Stimulated activated CD4-positive, alpha-beta T cell treated with anti-CD3 and anti-CD28 coated beads, TNF-alpha, amount 100 ng/mL, for 48 hours (primary cell): Measurements from ENCODE around the gene GLI2.

Source experiments
- DNase-seq, 3 donors: peaks; one replicate each; pipeline ENCODE4 v3.0.0-alpha.2; 2020; ENCODE audit warnings: low read depth in 3 of 3

Gene GLI2

DNA sequence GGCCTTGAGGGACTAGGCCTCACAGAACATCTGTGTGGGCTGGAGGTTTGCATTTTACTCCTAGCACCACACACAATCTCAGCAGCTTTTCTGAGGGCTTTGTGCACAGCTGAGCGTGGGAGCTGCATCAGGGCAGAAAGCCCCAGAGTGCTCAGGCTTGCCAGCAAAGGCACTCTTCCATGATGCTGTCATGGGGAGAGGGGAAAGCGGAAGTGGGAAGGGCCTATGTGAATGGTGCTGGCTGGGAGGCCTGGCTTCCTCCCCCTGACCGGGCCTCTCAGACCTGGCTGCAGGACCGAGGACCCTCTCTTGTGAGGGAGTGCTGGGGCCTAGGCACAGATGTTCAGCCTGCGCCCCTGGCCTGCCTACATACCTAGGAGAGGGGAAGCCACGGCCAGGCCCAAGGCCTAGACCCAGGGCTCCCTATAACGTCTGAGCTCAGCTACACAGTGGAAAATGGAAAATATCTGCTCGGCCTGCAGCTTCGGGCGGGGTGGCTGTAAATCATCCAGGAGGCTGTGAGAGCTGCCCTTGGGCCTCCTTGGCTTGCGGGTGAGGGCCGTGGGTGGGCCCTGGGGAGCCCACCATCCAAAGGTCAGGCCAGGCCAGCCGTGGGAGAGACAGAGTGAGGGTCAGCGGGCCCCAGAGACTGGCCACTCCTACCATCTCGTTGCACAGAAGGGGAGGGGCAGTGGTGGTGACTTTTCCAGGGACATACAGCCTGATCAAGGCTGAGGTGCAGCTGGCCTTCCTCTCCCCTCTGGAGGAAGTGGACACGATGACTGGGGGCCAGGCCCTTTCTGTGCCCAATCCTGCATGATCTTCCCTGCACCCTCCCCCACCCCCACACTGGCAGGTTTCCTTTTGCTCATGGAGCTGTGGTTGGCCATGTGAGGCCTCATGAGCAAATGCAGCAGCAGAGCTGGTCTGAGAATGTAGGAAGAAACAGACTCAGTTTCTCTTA, 22.8 kb downstream of the GLI2 start:
- no peak for DNase-seq

DNA sequence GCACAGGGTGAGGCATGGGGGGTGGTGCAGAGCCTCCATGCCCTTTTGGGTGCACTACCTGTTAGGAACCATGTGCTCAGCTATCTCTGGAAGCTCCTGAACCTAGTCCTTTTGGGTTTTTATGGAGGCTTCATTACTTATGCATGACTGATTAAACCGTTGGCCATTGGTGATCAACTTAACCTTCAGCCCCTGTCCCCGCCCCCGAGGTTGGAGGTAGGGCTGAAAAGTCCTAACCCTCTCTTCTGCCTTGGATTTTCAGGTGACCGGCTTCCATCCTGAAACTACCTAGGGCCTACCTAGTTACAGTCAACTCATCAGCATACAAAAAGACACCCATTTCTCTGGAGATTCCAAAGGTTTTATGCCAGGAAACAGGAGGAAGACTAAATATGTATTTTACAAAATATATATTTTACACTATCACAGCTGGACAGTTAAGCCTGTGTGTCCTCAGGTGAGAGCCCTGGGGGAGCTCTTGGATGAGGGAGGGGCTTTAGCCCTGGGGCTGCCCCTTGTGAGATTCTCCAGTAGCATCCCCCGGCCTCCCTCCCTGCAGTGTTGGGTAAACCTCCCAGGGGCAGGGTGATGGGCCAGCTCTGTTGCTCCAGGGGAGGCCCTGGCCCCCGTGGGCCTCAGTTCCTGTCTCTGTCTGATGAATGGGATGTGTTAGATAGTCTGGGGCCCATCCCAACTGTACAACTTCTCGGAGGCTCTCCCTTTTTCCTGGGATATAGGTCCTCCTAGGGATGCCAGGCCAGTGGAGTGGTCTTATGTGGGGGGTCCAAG, 24.1 kb downstream of the GLI2 start:
- no peak for DNase-seq

DNA sequence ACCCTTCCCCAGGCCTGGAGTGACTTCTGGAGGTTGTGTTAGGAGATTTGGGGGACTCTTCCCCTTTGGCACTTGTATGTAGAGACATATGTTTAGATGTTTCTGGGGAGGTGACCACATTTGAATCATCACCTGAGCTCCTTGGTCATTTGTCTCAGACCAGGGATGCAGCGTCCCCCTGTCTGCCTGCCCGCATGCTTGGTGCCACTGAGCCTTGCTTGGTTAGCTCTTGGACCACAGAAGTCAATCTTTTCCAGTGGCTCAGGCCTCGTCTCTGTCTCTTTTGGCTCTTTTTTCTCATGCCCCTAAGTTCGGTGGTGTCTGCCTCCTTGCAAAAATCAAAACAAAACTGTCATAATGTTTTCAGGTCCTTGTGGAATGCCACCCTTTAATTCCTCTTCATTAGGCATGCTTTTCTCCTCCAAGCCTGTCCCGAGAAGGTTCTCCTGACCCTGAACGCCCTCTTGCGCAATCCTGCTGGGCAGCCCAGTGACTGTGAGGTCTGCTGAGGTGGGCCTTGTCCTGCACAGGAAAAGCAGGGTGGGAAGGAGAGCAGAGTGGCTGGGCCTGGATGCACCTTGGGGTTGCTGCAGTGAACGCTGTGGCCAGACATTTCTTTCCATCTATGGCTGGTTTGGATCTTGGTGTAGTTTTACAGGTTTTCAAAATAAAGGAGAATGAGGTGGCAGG, 24.9 kb downstream of the GLI2 start:
- DNase-seq = no peak

DNA sequence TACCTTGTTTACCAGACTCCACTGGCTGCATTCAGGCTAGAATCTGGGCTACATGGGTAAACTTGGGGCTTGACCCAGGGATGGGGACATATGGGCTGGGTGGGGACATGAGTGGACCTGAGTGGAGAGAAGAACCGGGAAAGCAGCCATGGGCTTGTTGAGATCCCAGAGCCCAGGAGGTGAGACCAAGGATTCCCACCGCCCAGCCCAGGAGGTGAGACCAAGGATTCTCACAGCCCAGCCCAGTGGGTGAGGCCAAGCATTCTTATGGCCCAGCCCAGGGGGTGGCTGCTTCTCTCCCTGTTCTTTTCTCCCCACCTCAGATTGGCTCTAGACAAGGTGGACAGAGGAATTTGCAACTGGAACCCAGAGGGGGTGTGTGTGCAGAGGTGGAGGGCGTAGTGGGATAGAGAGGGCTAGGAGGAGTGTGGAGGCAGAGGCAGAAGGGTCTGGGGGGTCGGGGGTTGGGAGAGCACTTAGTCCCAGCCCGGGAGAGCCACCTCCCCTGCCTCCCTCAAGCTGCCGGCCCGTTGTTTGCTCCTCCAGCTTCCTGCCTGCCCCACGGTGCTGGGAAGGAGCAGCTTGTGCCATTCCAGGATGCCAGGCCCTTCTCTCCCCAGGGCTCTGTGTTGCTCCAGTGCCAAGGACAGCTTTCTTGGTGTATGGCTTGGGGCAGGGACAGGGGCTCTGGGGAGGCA, 25.6 kb downstream of the GLI2 start:
- DNase-seq = no peak

DNA sequence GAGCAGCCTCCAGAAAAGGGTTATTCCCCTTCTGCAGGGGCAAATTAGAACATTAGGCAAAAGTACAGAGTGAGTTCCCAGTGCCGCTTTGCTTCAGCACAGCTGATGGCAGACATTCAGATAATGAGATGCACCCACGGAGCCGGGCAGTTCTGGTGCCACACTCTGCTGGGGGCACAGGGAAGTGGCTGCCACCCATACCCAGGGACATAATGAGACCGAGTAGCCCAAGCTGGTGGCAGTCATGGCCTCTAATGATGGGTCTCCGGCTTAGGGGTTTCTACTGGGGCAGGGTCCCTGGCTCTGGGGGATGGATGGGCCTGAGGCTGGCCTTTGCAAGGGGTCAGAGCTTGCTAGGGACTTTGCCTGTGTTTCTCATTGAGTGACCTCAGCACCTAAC, 26.2 kb downstream of the GLI2 start:
- DNase-seq = no peak

DNA sequence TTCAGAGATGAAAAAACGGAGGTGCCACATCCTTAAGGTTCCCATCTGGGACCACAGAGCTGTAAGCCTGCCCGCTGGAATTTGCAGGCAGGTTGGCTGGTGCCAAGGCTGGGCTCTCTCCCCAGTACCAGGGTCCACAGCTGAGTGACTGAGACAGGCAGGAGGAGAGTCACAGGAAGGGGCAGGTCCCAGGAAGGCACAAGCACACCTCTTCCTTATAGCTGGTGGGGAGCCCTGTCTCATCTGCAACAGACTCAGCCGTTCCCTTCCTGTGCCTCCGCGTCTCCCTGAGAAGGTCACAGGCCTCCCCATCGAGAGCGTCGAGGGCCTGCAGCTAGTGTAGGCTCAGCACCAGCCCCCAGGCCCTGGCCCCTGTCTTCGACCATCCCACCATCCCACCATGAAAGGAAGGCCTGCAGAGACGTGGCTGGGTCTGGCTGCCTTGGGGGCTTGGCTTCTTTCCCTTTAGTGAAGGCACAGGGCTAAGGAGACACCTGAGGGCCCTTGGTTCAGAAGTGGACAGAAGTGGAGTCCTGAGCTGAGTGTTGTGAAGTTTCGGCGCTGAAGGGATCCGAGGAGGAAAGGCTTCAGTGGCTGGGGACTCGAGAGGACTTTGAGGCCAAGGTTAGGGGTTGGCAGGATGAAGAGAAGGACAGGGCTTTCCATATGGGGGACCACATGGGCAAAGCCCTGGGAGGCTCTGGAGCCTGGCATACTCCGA, 26.8 kb downstream of the GLI2 start:
- DNase-seq = no peak

DNA sequence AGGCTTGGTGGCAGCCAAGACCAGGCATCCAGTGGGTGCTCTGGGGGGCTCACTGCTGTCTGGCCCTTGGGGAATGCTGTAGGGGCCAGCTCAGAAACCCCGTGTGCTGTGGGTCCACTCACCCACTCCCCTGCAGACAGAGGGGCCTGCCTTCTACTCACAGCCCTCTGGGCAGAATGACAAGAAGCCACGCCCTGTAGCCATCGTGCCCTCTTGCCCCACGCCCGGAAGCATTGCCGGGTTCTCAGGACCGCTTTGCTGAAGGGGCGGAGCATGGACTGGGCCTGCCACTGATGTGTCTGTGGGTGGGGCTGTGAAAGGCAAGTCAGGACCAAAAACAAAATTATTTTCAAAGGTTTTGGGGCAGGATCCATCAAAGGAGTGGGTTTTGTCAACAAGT, 27.8 kb downstream of the GLI2 start:
- no peak for DNase-seq

DNA sequence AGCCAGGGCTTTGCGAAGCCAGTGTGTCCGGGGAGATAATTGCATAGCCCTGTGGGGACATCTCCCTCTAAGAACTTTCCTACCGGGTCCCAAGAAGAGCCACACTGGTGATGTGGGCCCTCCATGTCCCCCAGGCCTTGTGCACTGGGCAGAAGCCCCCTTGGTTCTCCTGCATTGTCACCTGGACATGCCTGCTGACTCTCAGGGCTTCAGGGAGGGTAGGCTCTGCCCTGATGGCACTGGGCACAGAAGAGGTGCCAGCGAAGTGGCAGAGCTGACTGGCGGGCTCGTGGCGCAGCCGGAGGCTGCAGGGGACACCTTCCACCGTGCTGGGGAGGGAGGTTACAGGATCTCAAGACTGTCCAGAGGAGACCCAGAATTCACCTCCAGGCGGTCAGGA, 28.3 kb downstream of the GLI2 start:
- DNase-seq = no peak

DNA sequence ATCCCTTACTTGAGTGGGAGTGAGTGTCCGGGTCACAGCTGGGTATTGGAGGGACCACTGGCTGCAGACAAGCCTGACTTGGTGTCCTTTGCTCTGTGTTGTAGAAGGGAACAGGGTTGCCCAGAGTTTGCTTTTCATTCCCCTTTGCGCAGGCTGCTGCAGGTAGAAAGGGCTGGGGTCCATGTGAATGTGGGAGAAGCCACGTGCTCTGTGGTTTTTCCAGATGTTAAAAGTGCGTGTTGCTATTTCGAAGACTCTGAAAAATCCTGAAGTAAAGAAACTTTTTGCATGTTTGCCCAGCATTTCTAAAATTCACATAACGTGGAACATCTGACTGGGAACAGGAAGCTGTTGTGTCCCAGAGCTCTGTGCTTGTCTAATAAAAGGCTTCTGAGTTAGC, 28.8 kb downstream of the GLI2 start:
- DNase-seq = no peak

DNA sequence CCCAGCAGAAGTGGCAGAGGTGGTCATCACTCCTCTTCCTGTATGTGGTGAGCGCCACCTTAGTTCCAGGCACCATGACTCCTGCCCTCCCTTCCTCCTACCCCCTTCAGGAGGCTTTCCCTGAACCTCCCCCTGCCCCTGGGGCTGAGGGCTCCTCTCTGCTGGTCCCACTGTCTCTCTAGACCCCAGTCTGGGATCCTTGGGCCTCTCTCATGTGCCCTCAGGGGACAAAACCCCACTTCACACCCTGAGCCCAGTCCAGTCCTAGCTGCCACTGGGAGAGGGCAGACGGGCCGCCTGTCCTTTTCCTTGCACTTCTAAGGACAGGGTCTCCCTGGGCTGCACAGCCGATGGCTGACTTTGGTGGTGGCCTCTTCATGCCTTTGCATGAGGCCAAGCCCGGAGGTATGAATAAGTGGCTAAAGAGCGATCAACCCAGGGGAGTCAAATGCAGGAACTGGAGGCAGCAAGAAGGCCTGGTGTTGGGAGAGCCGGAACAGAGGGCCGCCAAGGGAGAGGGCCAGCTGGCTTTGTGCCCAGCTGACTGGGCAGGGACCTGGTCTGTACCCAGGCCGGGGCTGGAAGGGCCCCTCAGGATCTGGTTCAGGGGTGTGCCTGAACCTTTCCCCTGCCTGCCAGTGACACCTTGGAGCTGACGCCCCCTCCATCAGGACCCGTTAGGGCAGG, 29.5 kb downstream of the GLI2 start:
- no peak for DNase-seq

DNA sequence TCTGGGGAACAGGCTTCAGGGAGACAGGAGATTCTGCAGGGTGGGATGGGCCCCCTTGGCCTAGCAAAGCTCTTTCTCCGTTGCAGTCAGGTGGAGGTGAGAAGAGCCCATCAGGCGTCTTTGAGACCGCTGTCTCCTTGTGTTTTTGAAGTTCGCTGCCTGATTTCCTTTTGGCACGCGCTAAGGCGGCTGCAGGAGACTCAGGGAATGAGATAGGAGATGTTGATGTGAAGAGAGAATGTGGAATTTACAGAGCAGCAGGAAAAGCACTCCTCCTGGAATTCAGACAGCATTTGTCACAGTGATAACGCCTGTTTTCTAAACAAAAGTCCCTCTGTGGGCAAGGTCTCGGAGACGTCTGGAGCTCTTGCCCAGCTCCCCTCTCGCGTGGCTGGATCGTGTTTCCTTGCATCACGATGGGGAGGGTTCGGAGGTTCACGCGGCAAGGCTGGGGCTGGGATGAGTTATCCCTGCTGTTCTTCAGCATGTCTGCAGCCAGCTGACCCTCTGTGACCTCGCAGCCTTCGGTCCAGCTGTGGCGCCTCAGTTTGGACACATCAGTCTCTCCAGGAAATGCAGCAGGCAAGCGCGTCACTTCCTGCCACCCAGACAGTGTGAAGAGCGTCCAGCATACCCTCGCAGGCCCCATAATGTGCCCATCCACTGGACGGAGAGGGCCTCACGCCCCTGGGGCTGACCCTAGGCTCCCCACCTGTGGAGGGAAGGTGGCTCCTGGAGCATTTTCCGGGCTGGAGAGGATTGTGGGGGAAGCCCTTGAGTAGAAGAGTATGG, 30.2 kb downstream of the GLI2 start:
- DNase-seq = no peak

DNA sequence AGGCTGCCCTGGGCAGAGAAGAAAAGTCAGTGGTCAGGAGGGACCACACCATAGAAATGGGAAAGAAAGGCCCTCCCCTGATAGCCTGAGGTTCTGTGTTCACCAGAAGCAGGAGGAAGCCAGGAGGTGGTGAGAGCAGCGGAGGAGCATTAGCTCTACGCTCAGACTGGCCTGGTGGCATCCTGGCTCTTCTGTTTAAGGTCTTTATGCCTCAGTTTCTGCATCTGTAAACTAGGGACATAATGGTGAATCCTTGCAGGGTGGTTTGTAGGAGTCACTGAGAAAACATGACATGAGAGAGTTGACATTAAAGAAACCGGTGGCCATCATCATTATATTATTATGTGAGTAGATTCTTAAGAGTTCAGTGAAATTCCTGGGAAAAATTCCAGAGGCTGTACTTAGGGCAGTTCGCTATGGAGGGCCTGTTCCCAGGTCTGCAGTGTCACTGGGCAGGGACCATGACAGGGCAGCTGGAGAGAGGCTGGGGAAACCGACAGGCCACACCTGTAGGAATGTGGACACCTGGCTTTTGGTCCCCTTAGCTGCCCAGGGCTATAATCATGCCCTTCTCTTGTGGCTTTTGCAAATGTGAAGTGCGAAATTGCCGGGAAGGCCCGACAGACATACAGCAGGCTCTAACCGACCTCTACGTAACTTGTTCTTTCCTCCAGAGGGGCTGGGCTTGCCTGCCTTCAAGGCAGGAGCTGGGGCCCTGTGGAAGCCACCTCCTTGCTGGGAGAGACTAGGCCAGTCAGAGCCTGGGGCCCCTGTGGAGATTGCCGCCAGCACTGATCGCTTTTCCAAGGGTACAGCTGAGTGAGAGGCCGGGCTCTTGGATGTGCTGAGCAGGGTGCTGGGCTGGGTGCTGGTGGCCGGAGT, 31.0 kb downstream of the GLI2 start:
- no peak for DNase-seq

DNA sequence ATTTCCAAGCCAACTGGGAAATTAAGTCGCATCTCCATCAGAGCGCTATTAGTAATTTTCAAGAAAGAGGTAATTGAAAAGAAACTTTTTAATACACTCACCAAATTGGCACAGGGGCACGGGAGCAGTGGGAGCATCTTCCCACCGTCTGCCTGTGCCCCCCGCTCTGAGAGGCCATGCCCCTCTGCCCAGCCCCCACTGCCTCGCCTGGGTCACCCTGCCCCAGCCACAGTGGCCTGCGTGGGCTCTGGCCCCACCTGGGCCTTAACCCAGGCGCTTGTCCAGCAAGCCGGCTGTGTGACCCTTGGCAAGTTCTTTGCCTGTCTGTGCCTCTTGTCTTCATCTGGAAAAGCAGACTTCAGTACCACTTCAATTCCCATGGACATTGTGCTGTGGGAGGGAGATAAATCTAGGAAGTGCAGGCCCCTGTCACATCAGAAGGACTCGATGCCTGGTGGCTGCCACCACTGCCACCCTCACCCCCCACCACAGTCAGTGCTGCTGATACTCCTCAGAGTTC, 31.9 kb downstream of the GLI2 start:
- DNase-seq = no peak

DNA sequence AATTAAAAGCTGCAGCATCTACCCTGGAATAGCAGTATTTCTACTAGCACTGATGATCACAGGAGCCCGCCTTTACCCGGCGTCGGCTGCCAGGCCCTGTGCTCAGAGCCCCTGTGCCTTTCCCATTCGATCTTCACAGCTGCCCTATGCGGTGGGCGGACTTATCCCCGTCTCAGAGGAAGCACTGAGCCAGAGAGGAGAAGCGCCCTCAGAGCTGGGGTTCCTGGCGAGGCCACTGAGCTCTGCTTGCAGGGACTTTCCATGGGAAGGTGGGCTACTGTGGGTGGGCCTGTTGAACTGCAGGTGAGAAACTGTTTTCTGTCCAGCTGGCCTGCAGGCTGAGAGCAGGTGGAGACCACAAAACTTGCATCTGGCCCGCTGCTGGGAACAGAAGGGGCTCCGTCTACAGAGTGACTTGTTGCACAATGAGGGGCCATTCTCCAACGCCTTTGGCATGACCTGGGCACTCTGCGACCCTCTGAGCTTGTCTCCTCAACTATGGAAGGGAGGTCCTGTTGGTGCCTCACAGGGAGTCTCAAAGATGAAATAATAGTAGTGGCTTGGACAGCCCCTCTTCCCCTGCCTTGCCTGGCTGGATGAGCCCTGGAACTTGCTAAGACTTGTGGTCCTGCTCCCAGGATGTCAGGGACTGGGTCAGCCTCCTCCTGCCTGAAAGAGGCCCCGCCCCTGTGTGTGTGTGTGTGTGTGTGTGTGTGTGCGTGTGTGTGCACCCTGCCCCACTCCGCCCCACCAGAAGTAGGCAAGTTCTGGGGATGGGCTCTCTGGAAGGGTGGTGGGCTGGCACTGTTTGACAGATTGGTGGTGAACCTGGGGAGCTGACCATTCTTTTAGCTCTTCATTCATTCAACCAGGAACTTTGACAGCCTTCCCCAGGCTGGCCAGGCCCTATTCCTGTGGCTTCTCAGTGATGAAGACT, 32.7 kb downstream of the GLI2 start:
- DNase-seq = no peak

DNA sequence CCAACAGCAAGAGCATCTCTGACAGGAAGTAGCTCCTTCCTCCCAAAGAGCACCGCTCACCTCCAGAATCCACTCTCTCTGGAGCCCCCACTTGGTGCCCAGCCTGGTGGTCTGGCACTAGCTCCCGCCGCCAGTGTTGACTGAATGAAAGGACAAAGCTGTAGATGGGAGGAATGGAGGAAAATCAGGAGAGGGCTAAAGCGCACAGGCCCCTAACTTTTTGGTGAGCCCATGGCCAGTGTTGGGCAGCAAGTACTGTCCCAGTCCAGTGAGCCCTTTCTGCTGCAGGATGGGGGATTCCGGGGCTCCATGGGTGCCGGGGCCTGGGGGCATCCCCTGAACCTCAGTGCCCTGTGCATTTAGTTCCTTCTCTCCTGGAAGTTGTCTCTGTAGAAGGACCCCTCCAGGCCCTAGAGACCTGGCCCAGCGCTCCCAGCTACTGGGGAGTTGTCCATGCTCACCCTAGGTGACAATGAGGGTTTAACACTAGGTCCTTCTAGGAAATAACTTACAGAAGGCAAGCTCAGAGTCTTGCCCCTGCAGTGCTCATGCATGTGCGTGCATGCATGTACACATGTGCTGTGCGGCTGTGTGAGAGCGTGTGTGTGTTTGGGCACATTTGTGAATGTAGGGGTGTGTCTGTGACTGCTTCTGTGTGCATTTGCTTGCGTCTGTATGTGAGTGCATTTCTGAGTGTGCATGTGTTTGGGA, 33.6 kb downstream of the GLI2 start:
- no peak for DNase-seq

DNA sequence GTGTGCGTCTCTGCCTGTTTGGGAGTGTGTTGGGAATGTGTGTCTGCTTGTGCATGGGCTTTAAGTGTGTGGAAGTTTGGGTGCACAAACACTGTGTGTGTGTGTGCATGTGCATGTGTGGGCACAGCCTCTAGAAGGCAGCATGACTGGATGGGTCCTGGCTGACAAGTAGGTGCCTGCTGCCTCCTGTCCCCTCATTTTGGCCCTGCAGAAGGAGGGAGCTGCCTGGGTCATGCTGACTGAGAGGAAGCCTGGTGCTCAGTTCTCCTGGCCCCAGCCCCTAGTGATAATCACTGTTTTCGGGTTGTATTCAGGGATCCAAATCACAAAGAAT, 34.1 kb downstream of the GLI2 start:
- no peak for DNase-seq

DNA sequence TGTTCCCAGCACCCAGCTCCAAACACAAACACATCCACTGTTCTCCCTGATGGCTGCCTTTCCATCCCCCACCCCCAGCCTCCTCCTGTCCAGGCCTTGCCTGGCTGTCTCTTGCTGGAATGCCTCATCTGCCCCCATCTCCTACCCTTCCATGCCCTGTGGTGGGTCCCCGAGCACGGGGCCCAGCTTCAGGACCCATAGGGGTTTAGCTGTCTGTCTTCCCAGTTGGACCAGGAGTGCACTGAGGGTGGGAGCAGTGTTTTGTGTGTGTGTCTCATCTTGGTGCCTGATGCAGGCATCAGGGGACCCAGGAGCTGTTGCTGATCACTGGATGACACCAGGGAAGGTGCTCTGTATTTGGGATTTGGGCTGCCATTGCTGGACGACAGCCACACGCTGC, 34.5 kb downstream of the GLI2 start:
- no peak for DNase-seq
